ENCODE data around the gene RNF213.
"Not testable (repeated sequence)": the region's sequence is repeated elsewhere in the genome, so short reads cannot be mapped to it uniquely, and the experiment has no call there.

RNF213 gene

DNA sequence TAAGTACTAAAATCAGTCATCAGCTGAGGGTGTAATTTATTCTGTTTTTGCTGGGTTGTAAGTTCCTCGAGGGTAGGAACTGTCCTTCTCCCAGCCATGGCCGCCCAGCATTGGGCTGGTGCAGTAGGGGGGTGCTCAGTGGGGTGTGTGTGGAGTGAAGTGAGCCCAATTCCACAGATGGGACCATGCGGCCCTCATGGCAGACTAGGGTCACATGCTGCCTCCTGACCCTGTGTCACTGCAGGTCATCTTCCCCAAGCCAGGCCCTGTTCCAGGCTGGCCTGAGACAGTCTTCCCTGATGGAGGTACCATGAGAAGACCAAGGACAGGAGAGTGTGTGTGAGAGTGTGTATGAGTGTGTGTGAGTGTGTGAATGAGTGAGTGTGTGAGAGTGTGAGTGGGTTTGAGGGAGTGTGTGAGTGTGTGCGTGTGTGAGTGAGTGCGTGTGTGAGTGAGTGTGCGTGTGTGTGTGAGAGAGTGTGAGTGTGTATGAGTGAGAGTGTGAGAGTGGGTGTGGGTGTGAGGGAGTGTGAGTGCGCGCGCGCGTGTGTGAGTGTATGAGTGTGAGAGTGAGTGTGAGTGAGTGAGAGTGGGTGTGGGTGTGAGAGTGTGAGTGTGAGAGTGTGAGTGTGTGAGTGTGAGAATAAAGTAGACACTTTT is 36.7 kb upstream of the RNF213 start:
- H3K4me3 ChIP-seq (ENCODE audit: low read depth, low read length): no peak overlapping the region

DNA sequence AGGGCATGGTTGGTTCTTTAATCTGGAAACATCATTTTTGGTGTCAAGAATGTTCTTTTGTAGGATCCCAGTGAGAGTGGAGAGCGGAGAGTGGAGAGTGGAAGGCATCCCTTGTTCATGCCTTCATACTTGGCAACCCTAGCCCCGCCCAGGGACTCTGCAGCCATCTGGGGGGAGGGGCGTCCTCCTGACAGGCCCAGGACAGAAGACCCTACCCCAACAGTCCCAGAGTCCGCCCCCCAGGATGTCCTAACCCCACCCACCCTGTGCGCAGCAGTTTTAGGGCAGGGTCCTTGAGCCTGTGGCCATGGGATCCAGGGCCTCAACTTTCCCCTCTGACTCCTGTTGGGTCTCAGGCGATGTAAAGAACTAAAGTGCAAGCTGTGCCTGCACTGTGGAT is 36.0 kb upstream of the RNF213 start:
- H3K4me3 ChIP-seq (ENCODE audit: low read depth, low read length): no peak overlapping the region

DNA sequence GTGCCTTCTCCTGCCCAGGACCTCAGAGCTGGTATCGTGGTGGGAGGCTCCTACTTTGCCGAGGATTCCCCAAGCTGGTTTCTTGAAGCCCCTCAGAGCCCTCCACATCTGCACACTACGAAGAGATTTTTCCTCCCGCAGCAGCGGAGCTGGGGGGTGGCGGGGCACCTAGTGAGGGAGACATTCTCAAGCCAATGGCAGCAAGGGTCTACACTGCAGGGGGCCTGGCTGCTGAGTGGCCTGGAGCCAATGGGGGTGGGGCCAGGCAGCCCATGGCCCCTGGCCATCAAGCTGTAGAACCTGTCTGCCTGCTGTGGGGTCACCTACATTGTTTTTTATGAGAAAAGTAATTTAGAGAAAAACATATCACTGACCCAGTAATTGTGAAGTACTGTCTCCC is 35.4 kb upstream of the RNF213 start:
- H3K4me3 ChIP-seq (ENCODE audit: low read depth, low read length): no peak overlapping the region

DNA sequence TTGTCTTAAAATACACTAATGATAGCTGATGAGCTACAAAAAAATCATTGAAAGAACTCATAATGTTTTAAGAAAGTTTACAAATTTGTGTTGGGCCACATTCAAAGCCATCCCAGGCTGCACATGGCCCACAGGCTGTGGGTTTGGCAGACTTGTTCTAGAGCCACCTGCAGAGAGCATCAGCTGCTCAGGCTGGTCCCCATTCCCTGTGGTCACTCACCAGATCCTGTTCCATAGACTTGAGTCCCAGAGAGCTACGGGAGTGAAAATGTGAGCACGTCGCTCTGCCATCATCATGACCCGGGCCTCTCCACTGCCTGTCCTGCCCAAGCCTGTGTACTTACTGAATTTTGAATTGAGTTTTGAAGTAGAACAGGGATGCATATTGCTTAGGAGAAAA is 33.5 kb upstream of the RNF213 start:
- no peak overlapping the region for H3K4me3 ChIP-seq (ENCODE audit: low read depth, low read length)

DNA sequence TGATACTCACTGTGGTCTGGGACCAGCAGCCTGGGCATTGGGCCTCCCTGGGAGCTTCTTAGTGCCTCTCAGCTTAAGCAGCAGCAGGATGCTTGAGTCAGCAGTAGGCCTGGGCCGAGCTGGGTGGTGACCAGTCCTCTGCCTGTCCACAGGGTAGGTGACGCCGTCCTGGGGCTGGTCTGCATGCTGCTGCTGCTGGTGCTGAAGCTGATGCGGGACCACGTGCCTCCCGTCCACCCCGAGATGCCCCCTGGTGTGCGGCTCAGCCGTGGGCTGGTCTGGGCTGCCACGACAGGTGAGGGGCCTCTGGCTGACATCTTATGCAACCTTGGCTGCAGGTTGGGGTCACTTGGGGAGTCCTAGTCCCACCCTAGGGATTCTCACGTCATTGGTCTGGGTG is 33.0 kb upstream of the RNF213 start:
- no peak overlapping the region for H3K4me3 ChIP-seq (ENCODE audit: low read depth, low read length)

DNA sequence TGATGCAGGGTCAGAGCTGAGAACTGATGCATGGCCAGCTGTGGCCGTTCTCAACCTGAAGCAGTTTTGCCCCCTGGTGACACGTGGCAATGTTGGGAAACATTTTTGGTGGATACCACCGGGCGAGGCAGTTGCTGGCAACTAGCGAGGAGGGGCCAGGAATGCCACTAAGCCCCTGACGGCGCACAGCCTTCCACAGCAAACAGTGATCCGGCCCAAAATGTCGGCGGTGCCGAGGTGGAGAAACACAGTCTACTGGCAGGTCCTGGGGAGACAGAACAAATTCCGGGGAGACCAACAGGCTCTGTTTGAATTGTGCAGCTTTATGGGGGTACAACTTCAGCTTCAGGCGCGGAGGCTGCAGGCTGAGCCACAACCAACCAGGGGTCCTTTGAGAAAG is 32.2 kb upstream of the RNF213 start:
- no peak overlapping the region for H3K4me3 ChIP-seq (ENCODE audit: low read depth, low read length)

DNA sequence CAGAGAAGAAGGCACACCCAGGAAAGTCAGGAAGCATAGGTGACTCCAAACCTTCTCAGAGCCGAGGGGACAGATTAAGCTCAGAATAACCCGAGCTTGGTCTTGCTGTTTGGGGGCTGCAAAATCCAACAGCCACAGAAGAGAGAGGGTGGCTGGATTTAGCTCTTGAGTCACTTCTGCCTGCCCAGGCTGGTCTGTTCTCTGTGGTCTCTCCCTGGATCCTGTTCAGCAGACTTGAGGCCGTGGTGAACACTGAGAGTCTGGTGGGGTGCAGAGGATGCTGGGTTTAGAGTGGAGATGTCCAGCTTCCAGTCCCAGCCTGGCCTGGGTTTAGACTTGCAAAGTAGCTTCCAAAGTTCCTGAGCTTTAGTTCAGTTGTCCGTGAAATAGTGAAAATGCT is 31.6 kb upstream of the RNF213 start:
- H3K4me3 ChIP-seq (ENCODE audit: low read depth, low read length): no peak overlapping the region

DNA sequence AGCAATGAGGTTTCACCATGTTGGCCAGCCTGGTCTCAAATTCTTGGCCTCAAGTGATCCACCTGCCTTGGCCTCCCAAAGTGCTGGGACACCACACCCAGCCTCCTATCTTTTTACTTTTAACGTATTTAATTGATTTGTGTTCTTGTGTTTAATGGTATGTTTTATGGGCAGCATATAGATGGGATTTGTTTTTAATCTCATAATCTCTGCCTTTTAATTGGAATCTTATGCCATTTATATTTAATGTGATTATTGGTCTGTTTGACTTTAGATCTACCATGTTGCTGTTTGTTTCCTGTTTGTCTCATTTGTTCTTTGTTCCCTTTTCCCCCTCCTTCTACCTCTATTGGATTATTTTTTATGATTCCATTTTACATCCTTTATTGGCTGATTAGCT is 28.2 kb upstream of the RNF213 start:
- H3K4me3 ChIP-seq (ENCODE audit: low read depth, low read length): no peak overlapping the region

DNA sequence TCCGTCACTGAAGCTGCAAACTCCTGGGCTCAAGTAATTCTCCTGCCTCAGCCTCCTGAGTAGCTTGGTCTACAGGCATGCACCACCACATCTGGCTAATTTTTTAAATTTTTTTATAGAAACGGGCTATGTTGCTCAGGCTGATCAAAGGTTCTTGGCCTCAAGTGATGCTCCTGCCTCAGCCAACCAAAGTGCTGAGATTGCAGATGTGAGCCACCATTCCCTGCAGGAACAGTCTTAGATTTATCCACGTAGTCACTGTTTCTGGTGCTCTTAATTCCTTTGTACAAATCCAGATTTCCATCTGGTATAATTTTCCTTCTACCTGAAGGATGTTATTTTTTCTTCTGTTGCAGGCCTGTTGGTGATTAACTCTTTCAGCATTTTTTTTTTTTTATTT is 27.4 kb upstream of the RNF213 start:
- H3K4me3 ChIP-seq (ENCODE audit: low read depth, low read length): no peak overlapping the region

DNA sequence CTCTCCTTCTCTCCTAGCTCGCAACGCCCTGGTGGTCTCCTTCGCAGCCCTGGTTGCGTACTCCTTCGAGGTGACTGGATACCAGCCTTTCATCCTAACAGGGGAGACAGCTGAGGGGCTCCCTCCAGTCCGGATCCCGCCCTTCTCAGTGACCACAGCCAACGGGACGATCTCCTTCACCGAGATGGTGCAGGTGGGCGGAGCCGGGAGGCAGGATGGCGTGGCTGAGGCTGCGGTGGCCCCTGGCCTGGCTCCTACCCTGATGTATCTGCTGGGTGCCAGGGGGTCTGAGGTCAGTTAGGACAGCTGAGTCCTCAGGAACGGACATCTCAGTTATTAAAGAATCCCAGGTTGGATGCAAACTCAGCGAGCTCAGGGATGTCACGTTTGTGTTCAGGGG is 23.7 kb upstream of the RNF213 start:
- no peak overlapping the region for H3K4me3 ChIP-seq (ENCODE audit: low read depth, low read length)

DNA sequence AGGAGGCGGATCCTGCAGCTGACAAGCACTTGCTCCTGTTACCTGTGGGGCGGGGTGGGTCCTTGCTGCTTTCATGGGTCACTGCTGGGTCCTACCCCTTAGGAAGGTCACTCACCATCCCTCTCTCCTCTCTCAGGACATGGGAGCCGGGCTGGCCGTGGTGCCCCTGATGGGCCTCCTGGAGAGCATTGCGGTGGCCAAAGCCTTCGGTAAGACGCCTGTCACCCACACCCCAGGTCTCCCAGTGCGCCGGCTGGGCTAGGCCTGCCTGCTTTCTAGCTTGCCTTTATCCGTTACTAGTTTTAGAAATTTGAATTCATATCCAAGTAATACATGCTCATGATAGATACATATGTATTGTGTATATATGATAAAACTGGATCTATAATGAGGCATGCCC is 23.3 kb upstream of the RNF213 start:
- H3K4me3 ChIP-seq (ENCODE audit: low read depth, low read length): no peak overlapping the region

DNA sequence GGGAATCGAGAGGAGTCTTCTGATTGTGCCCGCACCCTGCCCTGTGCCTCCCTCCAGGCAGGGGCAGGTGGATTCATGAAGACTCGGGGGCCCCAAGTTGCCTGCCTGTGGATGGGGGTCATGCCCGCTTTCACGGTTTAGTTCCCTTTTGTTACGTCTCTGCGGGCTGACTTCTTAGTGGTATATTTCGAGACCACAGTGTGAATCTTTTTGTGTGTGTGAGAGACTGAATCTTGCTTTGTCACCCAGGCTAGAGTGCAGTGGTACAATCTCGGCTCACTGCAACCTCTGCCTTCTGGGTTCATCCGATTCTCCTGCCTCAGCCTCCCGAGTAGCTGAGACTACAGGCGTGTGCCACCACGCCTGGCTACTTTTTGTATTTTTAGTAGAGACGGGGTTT is 18.1 kb upstream of the RNF213 start:
- no peak overlapping the region for H3K4me3 ChIP-seq (ENCODE audit: low read depth, low read length)

DNA sequence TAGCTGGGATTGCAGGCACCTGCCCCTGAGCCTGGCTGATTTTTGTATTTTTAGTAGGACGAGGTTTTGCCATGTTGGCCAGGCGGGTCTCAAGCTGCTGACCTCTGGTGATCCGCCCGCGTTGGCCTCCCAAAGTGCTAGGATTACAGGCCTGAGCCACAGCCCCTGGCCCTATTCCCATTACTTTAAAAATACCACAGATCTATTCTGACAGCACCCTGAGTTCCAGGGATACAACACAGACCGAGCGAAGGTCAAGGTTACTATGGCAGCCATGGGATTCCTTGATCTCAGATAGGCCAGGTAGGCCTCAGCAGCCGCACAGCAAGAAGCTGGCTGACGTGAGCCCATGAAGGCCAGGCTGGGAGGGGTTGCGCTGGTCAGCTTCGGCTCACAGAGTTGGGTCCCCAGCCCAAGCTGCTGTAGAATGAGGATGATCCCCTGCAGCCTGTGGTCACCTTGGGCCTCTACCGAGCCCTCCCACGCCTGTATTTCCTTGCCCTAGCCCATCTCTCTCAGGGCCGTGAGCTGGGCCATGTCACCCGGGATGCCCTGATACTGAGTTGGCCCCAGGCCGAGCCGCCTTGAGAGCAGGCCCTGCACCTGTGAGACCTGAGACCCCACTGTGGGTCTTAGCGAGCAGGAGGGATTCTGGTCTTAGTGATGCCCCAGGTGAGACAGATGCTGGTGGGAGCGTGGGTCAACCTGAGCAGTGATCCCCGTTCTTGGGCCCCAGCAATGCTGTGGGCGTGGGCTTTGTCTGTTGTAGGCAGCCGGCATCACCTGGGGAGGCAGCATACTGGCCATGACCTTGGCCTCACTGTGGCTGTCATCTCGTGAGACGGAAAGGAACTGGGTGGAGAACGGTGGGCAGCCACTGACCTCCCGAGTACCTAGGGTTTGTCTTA is 16.9 kb upstream of the RNF213 start:
- no peak overlapping the region for H3K4me3 ChIP-seq (ENCODE audit: low read depth, low read length)

DNA sequence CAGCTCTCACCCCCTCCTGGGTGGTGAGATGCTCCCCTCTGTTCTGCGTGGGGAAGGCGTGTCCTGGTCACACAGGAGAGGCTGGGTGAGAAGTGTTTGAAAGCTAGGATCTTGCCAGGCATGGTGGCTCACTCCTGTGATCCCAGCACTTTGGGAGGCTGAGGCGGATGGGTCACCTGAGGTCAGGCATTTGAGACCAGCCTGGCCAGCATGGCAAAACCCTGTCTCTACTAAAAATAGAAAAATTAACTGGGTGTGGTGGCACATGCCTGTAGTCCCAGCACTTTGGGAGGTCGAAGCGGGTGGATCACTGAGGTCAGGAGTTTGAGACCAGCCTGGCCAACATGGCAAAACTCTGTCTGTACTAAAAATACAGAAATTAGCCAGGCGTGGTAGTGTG is 16.2 kb upstream of the RNF213 start:
- H3K4me3 ChIP-seq (ENCODE audit: low read depth, low read length): not testable (repeated sequence)

DNA sequence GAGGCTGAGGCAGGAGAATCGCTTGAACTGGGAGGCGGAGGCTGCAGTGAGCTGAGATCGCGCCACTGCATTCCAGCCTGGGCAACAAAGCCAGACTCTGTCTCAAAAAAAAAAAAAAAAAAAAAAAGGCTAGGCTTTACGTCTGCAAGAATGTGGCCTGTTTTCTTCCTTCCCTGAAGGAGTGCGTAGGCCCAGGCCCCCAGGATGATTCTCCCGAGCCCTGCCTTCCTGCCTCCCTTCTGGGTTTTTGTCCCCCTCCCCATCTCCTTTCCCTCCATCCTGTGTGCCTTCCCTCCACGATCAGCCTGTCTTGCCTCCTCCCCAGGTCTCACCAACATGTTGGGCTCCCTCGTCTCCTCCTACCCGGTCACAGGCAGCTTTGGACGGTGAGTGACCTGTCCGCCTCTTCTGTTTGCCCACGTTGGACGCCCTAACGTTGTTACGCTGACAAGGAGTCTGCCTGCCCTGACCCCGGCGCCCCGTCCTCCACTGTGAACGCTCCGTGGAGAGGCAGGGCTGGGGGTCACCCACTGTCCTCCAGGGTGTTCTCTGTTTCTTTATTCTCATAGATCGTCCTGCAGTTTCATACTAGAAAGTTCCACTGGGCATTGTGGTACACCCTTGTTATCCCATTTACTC is 15.7 kb upstream of the RNF213 start:
- H3K4me3 ChIP-seq (ENCODE audit: low read depth, low read length): no peak overlapping the region

DNA sequence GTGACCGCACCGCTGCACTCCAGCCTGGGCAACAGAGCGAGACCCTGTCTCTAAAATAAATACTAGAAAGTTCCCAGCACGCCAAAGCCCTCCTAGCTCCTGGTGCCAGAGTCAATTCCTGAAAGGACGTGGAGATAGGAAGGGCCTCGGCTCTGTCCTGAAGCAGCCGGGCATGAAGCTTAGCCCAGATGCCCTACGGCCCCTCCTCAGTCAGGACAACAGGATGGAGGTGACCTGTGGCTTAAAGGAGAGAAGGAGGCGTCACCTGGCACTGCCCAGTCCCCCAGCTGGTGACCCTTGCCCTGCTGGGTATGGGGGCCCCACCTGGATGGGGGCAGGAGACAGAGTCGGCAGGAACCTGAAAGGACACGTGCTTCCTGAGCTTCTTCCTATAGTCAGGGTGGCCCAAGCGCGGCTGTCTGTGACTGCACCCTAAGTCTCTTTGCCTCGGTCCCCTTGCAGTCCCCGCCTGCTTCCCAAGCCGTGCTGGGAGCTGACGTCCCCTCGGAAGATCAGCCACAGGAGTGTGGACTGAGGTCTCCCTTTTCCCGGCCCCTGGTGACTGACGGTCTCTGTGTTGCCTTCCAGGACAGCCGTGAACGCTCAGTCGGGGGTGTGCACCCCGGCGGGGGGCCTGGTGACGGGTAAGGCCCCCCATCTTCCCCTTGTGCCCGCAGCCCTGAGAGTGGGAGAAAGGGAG is 14.9 kb upstream of the RNF213 start:
- no peak overlapping the region for H3K4me3 ChIP-seq (ENCODE audit: low read depth, low read length)

DNA sequence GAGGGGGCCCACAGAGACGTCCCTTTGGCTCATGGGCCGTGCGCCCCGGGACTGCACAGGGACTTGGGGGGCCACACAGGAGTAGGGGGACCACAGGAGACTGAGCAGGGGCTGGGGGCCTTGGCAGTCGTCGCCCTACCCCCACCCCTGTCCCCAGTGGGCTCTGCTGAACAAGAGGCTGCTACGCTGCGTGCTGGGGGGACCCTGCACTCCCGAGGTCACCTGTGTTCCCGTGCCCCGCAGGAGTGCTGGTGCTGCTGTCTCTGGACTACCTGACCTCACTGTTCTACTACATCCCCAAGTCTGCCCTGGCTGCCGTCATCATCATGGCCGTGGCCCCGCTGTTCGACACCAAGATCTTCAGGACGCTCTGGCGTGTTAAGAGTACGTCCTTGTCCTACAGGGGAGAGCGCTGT is 14.4 kb upstream of the RNF213 start:
- H3K4me3 ChIP-seq (ENCODE audit: low read depth, low read length): no peak overlapping the region

DNA sequence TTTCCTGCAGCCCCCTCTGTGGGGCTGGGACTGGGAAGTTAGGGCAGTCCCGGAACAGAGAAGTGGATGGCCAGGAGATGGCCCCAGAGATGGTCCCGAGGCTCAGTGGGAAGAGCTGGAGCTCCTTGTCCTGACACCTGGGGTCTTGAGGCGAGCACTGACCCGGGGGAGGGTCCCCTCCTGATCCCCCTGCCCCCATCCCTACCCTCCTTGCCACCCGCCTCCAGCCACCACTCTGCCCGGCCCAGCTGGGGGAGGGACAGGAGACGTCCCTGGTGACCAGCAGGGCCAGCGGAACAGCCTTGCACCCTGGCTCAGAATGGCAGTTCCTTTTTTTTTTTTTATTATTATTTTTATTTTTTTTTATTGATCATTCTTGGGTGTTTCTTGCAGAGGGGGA is 13.9 kb upstream of the RNF213 start:
- no peak overlapping the region for H3K4me3 ChIP-seq (ENCODE audit: low read depth, low read length)

DNA sequence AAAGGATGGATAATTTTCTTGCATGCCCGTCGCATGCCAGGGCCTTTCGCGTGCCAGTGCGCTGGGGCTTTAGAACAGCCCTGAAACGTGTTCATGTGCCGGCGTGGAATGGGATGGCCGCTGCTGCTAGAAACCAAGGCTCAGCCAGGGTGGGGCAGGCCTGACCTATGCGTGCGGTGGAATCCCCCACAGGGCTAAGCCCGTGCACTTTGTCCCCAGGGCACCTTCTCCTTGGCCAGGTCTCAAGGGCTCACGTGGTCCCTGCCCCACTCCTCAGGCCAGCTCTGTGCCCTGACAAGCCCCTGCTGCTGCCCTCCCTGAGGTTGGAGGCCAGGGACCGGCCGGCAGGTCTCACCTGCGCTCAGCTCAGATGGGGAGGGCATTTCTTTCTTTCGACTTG is 13.1 kb upstream of the RNF213 start:
- no peak overlapping the region for H3K4me3 ChIP-seq (ENCODE audit: low read depth, low read length)

DNA sequence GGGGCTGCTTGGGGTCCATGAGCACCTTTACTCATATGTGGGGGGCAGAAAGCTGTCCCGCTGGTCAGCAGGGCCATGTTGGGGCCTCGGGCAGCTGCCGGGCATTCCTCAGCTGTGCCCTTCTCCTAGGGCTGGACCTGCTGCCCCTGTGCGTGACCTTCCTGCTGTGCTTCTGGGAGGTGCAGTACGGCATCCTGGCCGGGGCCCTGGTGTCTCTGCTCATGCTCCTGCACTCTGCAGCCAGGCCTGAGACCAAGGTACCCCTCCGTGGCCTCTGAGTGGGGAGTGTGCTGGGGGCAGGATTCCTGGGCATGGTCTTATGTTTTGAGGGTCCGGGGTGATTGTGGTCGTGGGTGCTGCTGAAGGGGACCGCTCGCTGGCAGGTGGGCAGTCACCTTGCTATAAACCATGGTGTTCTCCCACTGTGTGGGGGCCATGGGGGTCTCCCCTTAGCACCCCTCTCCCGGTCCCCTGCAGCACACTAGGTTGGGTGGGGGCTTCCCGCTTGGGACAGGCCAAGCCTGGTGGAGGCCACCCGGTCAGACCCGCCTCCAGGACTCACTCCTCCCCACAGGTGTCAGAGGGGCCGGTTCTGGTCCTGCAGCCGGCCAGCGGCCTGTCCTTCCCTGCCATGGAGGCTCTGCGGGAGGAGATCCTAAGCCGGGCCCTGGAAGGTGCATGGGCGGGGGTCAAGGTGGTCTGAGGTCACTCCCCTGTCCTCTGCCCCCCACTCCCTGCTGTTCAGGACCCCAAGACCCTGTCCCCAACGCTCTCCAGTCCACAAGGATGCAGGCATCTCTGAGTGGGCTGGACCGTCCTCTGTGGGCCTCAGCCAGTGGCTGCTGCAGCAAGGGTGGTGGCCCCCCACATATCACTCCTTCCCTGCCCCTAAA is 12.4 kb upstream of the RNF213 start:
- no peak overlapping the region for H3K4me3 ChIP-seq (ENCODE audit: low read depth, low read length)

Data from iPS-11a (cell line).